Renal cortical epithelial cell (primary cell): ENCODE results near the gene AHNAK. TPM values are rescaled to one million over a fixed set of nuclear protein-coding genes. Genes with fewer than 3 reads are reported as not detected.
"Not testable (repeated sequence)": the region's sequence is repeated elsewhere in the genome, so short reads cannot be mapped to it uniquely, and the experiment has no call there.

Source experiments
- DNase-seq: peaks from one replicate; pipeline ENCODE4 v3.0.0-alpha.2; 2011; ENCODE audit warnings: low read depth
- total RNA-seq: library from RNA; depleted of rRNA; stranded (reverse); fragments of >200 nt; gene quantifications from 2 replicates; pipeline ENCODE4 v1.2.3, GENCODE V29; 2014

The AHNAK gene
- total RNA-seq, 1 donor from 2014 or later: 1,601 TPM

DNA sequence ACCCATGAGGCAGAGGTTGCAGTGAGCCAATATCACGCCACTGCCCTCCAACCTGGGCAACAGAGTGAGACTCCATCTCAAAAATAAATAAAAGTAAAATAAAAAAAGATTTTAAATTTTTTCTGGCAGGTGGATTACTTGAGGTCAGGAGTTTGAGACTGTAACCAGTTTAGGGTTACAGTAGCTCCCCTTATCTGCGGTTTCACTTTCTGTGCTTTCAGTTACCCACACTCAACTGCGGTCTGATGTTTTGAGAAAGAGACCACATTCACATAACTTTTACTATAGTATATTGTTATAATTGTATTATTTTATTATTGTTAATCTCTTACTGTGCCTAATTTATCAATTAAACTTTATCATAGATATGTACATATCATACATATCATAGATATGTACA, 160.5 kb downstream of the AHNAK start:
- DNase-seq: not testable (repeated sequence)

DNA sequence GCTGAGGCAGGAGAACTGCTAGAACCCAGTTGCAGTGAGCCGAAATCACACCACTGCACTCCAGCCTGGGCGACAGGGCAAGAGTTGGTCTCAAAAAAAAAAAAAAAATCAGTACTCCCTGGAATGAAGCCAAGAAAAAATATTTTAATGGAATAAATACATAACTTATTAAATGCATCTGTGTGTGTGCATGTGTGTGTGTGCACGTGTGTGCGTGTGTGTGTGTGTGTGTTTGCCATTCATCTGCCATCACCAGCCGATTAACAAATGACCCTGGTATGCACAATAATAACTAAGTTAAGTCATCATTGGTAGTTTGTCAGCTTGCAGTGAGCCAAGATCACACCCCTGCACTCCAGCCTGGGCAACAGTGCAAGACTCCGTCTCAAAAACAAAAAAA, 162.8 kb downstream of the AHNAK start:
- peak; percentile 16 for DNase-seq

Other genes with a start within 250 kb of the AHNAK start
- not detected in 2 replicates for gene SCGB1D4, start 247.7 kb downstream of the AHNAK start, total RNA-seq
- 11.6 and 63.3 TPM in 2 replicates for gene ASRGL1, start 209.4 kb downstream of the AHNAK start, total RNA-seq
- not detected in 2 replicates for gene SCGB1A1, start 127.8 kb downstream of the AHNAK start, total RNA-seq
- 1,513 and 1,623 TPM in 2 replicates for gene EEF1G, start 27.1 kb upstream of the AHNAK start, total RNA-seq
- 5.9 and 12.7 TPM in 2 replicates for gene TUT1, start 44.7 kb upstream of the AHNAK start, total RNA-seq
- gene MTA2, start 55.1 kb upstream of the AHNAK start, total RNA-seq: 121 and 212 TPM in 2 replicates
- 14.9 and 29.7 TPM in 2 replicates for gene EML3, start 66.0 kb upstream of the AHNAK start, total RNA-seq
- gene ROM1, start 66.5 kb upstream of the AHNAK start, total RNA-seq: 0.87 and 2.5 TPM in 2 replicates
- gene B3GAT3, start 75.2 kb upstream of the AHNAK start, total RNA-seq: 37.2 and 39.6 TPM in 2 replicates
- gene GANAB, start 99.8 kb upstream of the AHNAK start, total RNA-seq: 146 and 347 TPM in 2 replicates
- 28.1 and 33.8 TPM in 2 replicates for gene INTS5, start 106.5 kb upstream of the AHNAK start, total RNA-seq
- 20.8 and 33.9 TPM in 2 replicates for gene C11orf98, start 118.4 kb upstream of the AHNAK start, total RNA-seq
- gene CSKMT, start 118.5 kb upstream of the AHNAK start, total RNA-seq: 3.6 and 13.5 TPM in 2 replicates
- 4.1 and 6.1 TPM in 2 replicates for gene UQCC3, start 124.9 kb upstream of the AHNAK start, total RNA-seq
- 3.9 and 5.0 TPM in 2 replicates for gene LBHD1, start 125.5 kb upstream of the AHNAK start, total RNA-seq
- 97.6 and 105 TPM in 2 replicates for gene UBXN1, start 132.3 kb upstream of the AHNAK start, total RNA-seq
- gene LRRN4CL, start 142.7 kb upstream of the AHNAK start, total RNA-seq: 0.17 and 0.25 TPM in 2 replicates
- gene BSCL2, start 160.6 kb upstream of the AHNAK start, total RNA-seq: 47.8 and 50.4 TPM in 2 replicates
- not detected in 2 replicates for gene GNG3, start 160.9 kb upstream of the AHNAK start, total RNA-seq
- 4.3 and 18.4 TPM in 2 replicates for gene HNRNPUL2, start 180.7 kb upstream of the AHNAK start, total RNA-seq
- 25.0 and 25.1 TPM in 2 replicates for gene TTC9C, start 181.7 kb upstream of the AHNAK start, total RNA-seq
- 8.7 and 11.8 TPM in 2 replicates for gene ZBTB3, start 207.4 kb upstream of the AHNAK start, total RNA-seq
- gene POLR2G, start 214.8 kb upstream of the AHNAK start, total RNA-seq: 46.0 and 78.3 TPM in 2 replicates
- gene TAF6L, start 224.6 kb upstream of the AHNAK start, total RNA-seq: 15.1 and 20.7 TPM in 2 replicates
- 26.6 and 46.4 TPM in 2 replicates for gene TMEM179B, start 240.6 kb upstream of the AHNAK start, total RNA-seq
- 15.1 and 29.3 TPM in 2 replicates for gene TMEM223, start 245.2 kb upstream of the AHNAK start, total RNA-seq